SK-N-SH treated with all-trans-retinoic acid at 6 μM for 48 hours (cell line): ENCODE data around the gene CRYL1.

Source experiments
- ARNTL ChIP-seq: fragments of 450-650 bp; formaldehyde crosslinking; IDR thresholded peaks from 2 replicates; pipeline ENCODE4 v1.5.0; 2020; ENCODE audit warnings: low read depth, mild to moderate bottlenecking, moderate library complexity, borderline replicate concordance
- PATZ1 ChIP-seq: fragments of 250-450 bp; sonication (Bioruptor Pico); IDR thresholded peaks from 2 replicates; pipeline ENCODE4 v1.8.0; 2020; ENCODE audit warnings: mild to moderate bottlenecking, moderate library complexity, borderline replicate concordance
- PPARA ChIP-seq: fragments of 250-450 bp; sonication (Bioruptor Pico); IDR thresholded peaks from 2 replicates; pipeline ENCODE4 v1.5.0; 2020; ENCODE audit warnings: mild to moderate bottlenecking, borderline replicate concordance
- ZC3H10 ChIP-seq: fragments of 250-450 bp; sonication (Bioruptor Pico); IDR thresholded peaks from 2 replicates; pipeline ENCODE4 v1.5.1; 2021; ENCODE audit warnings: mild to moderate bottlenecking, moderate library complexity

DNA sequence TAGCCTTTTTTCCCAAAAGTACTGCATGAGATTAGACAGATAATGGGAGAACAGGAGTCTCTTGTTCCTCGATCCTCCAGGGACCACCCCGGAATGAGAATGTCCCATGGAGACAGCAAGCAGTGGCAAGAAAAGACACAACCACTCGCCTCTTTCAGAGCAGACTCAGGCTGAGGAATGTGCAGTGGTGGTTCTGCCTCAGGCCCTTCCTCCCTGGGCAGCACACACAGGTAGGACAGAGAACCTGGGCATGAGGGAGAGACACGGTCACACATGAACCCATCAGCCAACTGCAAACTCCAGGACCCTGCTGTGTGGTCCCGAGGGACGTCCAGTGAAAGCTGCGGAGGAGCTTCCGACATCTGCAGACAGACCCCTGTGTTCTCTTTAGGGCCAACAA lies 31.0 kb downstream of the CRYL1 start:
- no peak for TF ChIP-seq ARNTL
- TF ChIP-seq PATZ1 (CRISPR knock-in tag) = no peak
- TF ChIP-seq PPARA (CRISPR knock-in tag) = no peak
- no peak for TF ChIP-seq ZC3H10 (CRISPR knock-in tag)
